Ureter (tissue), 1 donor: ENCODE data around the gene DBX1. TPM values are rescaled to one million over a fixed set of nuclear protein-coding genes. Genes with fewer than 3 reads are reported as not detected.
"Not testable (repeated sequence)": the region's sequence is repeated elsewhere in the genome, so short reads cannot be mapped to it uniquely, and the experiment has no call there.

Source experiments
- DNase-seq: peaks from one replicate; pipeline ENCODE4 v3.0.0-alpha.2; 2020; ENCODE audit warnings: low spot score
- total RNA-seq: library from RNA; stranded (reverse); gene quantifications from one replicate; pipeline ENCODE4 v1.2.4, GENCODE V29; 2023
- donor health status: DM: yes; HTN: yes; CAD: no.

Gene DBX1
- total RNA-seq, 1 donor from 2014 or later = not detected

DNA sequence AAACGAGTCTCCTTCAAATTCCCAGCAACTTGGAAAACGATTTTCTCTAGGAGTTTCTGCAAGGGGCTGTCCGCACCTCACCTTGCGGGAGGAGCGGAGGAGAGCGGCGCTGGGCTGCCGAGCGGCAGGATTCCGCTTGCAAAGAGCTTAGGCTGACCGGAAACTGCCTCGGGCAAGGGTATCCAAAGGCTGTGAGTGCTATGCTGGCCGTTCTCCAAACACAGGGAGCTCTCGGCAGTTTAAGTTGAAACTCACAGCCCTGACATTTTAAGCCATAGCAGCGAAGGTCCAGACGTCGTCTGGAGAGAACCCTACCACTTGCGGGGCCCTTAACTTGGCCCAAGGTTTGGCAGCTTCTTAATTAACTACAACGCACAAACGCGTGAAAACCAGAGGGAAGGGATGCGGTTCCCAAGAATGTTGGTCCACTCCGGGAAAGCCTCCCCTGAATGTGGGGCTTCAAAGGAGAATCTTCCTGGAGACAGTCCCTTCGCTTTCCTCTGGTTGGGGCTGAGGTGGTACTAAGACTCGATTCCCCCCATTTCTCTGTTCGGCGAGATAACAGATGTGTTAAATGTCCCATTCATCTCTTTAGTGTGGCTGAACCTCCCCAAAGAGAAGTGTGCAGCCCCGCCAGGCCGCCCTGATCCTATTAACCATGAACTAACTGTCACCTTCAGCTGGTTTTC is 1.1 kb upstream of the DBX1 start:
- DNase-seq = no peak

DNA sequence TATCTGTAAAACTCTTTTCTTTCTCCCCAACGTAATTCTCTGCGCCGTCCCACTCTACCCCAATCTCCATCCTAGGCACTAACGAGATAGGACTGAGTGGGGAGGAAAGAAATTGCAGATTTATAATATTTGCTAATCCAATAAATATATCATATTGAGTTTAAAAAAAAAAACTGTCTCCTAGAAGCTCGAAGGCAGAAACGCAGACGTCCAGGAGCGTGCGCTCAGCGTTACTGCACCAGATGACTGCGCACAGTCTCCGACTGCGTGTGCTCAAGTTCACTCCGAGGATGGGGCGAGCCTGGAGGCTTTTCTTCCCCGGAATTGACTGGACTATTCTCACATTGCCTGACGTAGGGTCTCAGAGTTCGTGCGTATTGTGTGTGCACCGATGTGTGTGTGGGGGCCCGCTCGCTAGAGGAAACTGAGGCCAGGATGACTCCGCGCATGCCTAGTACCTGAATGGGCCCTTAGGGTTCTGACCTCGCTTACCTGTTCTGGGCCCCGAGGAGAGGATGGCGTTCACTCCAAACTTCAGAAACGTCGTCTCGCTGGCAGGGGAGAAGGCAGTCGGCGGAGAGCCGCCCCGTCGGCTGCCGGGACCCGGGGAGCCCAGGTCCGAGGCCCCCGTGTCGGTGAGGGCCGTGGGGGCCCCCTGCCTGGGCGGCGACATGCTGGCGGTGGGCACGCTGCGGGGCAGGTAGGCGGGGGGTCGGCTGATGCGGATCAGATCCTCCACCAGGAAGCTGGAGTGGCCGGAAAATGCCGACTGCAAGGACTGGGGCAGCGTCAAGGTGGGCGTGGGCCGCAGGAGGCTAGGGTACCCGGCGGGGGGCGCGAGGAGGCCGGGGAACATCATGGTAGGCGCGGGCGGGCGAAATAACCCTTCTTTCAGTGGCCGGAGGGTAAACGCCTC is 551 bp downstream of the DBX1 start:
- no peak for DNase-seq

GRCh38 chr11:20158597-20159257 is 1.5 kb downstream of the DBX1 start:
- DNase-seq = peak; percentile 57

GRCh38 chr11:20157728-20158127 is 2.5 kb downstream of the DBX1 start:
- no peak for DNase-seq

DNA sequence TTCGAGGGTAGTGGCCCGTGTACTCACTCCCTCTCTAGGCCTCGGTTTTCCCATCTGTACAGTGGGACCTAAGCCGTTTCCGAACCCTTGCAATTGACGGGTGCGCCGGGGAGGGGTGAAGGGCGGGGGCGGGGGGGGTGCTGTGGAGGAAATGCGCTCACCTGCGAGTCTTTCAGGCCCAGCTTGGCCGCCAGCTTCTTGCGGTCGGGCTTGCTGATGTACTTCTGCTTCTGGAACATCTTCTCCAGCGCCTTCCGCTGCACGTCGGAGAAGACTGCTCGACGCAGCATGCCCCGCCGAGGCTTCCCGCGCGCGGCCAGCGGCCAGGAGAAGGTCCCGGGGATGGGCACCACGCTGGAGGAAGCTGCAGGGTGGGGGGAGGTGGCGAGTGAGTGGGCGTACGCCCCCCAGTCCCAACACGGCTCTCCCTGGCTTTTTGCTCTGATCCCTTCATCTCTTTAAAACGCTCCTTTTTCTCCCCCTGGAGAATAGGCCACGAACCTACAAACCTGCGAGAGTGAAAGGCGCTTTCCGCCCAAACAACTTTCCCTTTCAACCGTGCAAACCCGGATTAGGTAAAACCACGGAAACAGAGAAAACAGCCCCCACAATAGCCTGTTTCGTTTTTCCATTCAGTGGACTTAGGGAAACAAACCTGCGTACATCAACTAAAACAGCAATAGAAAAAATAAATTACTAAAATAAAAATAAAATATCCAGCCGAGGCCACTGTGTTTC is 3.2 kb downstream of the DBX1 start:
- no peak for DNase-seq

DNA sequence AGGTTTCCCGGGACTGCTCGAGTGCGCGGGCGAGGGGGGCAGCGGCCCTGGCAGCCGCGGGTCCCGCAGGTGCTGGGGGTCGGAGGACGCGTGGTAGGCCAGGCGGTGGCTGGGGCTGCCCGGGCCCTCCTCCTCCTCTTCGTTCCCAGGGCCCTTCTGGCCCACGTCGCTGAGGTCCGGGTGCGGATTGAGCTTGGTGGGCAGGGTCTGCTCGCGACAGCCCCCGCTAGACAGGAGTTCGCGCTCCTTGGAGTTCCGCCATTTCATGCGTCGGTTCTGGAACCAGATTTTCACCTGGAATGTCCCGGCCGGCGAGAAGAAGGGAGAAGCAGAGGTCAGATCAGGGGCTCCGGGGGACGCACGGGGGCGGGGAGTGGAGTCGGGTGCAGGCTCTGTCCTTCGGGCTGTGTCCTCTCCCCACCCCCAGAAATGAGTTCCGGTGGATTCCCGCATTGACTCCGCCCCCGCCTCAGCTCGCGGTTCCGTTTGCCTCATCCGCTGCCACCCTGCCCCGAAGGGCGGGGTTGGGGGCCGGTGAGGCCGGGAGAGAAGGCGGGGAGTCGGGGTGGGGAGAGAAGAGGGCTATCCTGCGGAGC is 3.9 kb downstream of the DBX1 start:
- no peak for DNase-seq

DNA sequence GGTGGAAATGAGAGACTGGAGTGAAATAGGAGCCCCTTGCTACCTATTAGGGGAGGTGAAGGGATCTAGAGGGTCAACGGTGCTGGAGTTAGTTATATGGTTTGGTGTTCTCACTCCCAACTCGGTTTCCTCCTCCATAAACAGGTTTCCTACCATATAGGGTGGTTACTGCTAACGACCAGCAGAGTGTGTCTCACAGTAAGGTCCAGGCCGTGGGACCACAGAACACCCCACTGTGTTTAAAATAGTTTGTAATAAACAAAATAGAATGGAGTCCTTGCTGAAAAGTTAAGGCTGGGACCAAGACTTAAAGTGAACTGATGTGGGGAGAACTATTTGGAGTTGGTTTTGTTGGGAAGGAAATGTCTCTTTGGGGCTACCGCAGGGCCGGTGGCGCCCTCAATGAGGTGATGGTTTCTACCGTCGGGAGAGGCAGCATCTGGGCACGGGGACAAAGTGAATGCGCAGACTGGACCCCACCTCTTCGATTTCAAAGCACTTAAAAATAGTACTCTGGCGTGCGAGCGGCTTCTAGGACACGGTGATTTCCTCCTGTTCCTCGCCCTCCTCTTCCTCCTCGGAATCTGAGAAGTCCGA is 4.5 kb downstream of the DBX1 start:
- no peak for DNase-seq

GRCh38 chr11:20154381-20154780 is 5.9 kb downstream of the DBX1 start:
- no peak for DNase-seq

- DNase-seq = no peak
Measured at GRCh38 chr11:20138707-20139106, 21.6 kb downstream of the DBX1 start.

- DNase-seq = no peak
Measured at GRCh38 chr11:20137637-20138036, 22.6 kb downstream of the DBX1 start.

DNA sequence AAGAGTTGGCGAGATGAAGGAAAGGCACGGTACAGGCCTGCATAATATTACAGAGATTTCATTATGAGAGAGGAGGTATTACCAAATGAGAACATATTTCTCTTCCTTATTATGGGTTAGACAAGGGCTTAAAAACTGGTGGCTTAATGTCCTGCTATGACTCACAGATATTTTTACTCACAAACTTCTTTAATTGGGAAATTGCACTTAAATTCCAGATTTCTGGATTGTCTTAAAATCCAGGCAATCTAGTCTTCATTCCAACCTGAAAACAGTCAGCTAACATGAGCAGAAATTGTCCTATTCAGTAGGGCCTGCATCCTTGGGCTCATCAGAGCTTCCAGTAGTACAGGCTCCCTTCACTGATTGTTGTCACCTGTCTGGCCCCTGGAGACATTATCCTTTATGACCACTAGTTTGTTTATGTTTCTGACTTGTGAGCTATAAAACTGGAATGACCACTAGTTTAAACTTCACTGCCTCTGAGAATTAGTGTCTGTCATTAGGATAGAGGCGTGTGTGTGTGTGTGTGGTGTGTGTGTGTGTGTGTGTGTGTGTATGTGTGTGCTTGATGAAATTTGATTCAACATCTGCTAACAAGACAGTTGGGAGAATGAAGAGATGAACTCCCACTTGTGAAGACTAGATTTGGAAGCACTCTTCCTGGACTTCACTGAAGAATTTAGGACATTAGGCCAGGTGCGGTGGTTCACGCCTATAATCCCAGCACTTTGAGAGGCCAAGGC is 25.1 kb downstream of the DBX1 start:
- DNase-seq = no peak

GRCh38 chr11:20132667-20133039 is 27.6 kb downstream of the DBX1 start:
- no peak for DNase-seq

GRCh38 chr11:20131788-20132666 is 28.2 kb downstream of the DBX1 start:
- peak; percentile 71 for DNase-seq

DNA sequence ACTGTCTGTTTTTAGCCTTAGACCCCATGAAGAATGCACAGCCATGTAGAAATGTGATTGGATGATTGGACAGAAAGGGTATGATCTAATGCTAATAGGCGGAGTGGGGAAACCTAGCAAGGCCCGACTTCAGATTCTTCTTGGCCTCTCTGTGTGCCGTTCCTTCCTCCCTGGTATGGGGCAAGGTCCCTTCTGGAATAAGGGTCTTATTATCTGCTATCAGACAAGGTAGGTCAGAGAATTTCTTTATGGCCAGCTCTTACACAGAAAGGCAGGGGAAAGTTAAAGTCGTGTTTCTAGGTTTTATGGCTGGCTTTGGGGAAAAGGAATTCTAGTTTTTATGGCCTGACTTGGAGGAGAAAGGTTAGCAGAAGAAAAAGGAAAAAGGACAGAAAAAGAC is 30.6 kb downstream of the DBX1 start:
- no peak for DNase-seq

DNA sequence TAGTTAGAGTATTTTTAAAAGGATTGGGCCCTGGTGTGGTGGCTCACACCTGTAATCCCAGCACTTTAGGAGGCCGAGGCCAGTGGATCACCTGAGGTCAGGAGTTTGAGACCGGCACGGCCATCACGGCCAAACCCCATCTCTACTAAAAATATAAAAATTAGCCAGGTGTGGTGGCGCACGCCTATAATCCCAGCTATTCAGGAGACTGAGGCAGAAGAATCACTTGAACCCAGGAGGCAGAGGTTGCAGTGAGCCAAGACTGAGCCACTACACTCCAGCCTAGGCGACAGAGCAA is 31.8 kb downstream of the DBX1 start:
- not testable (repeated sequence) for DNase-seq

- peak; percentile 68 for DNase-seq
Measured at GRCh38 chr11:20127671-20128527, 32.4 kb downstream of the DBX1 start.

GRCh38 chr11:20126724-20127123 is 33.6 kb downstream of the DBX1 start:
- DNase-seq = no peak

- no peak for DNase-seq
Measured at GRCh38 chr11:20125927-20126326, 34.3 kb downstream of the DBX1 start.

GRCh38 chr11:20122131-20122530 is 38.1 kb downstream of the DBX1 start:
- DNase-seq = no peak
